HEK293 (cell line): Measurements from ENCODE around the gene GAS2L2.

Experiments
- BCL11A ChIP-seq: fragments of 450-650 bp; formaldehyde crosslinking; IDR thresholded peaks from 2 replicates; pipeline ENCODE4 v1.5.1; 2016; ENCODE audit warnings: low read depth, missing biosample characterization, missing genetic modification characterization
- BCL6B ChIP-seq: fragments of 450-650 bp; formaldehyde crosslinking; IDR thresholded peaks from 2 replicates; pipeline ENCODE4 v1.5.1; 2017; ENCODE audit warnings: missing biosample characterization, missing genetic modification characterization
- KLF10 ChIP-seq: fragments of 450-650 bp; IDR thresholded peaks from 2 replicates; pipeline ENCODE4 v1.5.1; 2018; ENCODE audit warnings: missing biosample characterization, mild to moderate bottlenecking, missing genetic modification characterization
- REST ChIP-seq: fragments of 450-650 bp; formaldehyde crosslinking; IDR thresholded peaks from 2 replicates; pipeline ENCODE4 v1.5.1; 2016; ENCODE audit warnings: missing biosample characterization, missing genetic modification characterization
- ZBTB11 ChIP-seq: fragments of 450-650 bp; formaldehyde crosslinking; conservative IDR thresholded peaks from 2 replicates; pipeline ENCODE4 v1.5.1; 2016; ENCODE audit warnings: low read depth, missing biosample characterization, missing genetic modification characterization
- ZNF138 ChIP-seq: fragments of 450-650 bp; formaldehyde crosslinking; IDR thresholded peaks from 2 replicates; pipeline ENCODE4 v1.5.1; 2016; ENCODE audit warnings: missing biosample characterization, missing genetic modification characterization, borderline replicate concordance
- ZNF169 ChIP-seq: fragments of 450-650 bp; formaldehyde crosslinking; IDR thresholded peaks from 2 replicates; pipeline ENCODE4 v1.5.1; 2016; ENCODE audit warnings: missing biosample characterization, missing genetic modification characterization
- ZNF404 ChIP-seq: fragments of 450-650 bp; formaldehyde crosslinking; IDR thresholded peaks from 2 replicates; pipeline ENCODE4 v1.5.1; 2017; ENCODE audit warnings: missing biosample characterization, missing genetic modification characterization
- ZNF558 ChIP-seq: fragments of 450-650 bp; formaldehyde crosslinking; IDR thresholded peaks from 2 replicates; pipeline ENCODE4 v1.5.1; 2016; ENCODE audit warnings: missing biosample characterization, missing genetic modification characterization
- ZNF658 ChIP-seq: fragments of 450-650 bp; formaldehyde crosslinking; IDR thresholded peaks from 2 replicates; pipeline ENCODE4; 2016; ENCODE audit warnings: missing biosample characterization, missing genetic modification characterization
- ZNF692 ChIP-seq: fragments of 450-650 bp; formaldehyde crosslinking; IDR thresholded peaks from 2 replicates; pipeline ENCODE4 v1.5.1; 2016; ENCODE audit warnings: missing biosample characterization, missing genetic modification characterization
- ZNF701 ChIP-seq: fragments of 450-650 bp; formaldehyde crosslinking; IDR thresholded peaks from 2 replicates; pipeline ENCODE4 v1.5.1; 2016; ENCODE audit warnings: missing biosample characterization, missing genetic modification characterization
- TF ChIP-seq, protein P1 (sequence below): fragments of 450-650 bp; formaldehyde crosslinking; IDR thresholded peaks from 2 replicates; pipeline ENCODE4 v1.5.1; 2016; ENCODE audit warnings: missing biosample characterization, missing genetic modification characterization

GRCh38 chr17:35732806-35733136 lies 20.3 kb downstream of the GAS2L2 start:
- TF ChIP-seq, protein P1, sequence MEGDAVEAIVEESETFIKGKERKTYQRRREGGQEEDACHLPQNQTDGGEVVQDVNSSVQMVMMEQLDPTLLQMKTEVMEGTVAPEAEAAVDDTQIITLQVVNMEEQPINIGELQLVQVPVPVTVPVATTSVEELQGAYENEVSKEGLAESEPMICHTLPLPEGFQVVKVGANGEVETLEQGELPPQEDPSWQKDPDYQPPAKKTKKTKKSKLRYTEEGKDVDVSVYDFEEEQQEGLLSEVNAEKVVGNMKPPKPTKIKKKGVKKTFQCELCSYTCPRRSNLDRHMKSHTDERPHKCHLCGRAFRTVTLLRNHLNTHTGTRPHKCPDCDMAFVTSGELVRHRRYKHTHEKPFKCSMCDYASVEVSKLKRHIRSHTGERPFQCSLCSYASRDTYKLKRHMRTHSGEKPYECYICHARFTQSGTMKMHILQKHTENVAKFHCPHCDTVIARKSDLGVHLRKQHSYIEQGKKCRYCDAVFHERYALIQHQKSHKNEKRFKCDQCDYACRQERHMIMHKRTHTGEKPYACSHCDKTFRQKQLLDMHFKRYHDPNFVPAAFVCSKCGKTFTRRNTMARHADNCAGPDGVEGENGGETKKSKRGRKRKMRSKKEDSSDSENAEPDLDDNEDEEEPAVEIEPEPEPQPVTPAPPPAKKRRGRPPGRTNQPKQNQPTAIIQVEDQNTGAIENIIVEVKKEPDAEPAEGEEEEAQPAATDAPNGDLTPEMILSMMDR (tag by site-specific recombination) = no peak
- TF ChIP-seq ZNF658 (tag by site-specific recombination) = no peak
- TF ChIP-seq ZBTB11 = no peak
- TF ChIP-seq ZNF558 (tag by site-specific recombination) = no peak
- TF ChIP-seq ZNF404 = no peak
- no peak for TF ChIP-seq BCL6B
- no peak for TF ChIP-seq ZNF138 (tag by site-specific recombination)
- TF ChIP-seq ZNF692 (tag by site-specific recombination) = no peak
- TF ChIP-seq KLF10 (tag by site-specific recombination) = no peak
- TF ChIP-seq ZNF169 (tag by site-specific recombination) = no peak
- no peak for TF ChIP-seq BCL11A (tag by site-specific recombination)
- no peak for TF ChIP-seq ZNF701 (tag by site-specific recombination)
- no peak for TF ChIP-seq REST (tag by site-specific recombination)
